BJ (cell line): Measurements from ENCODE around the gene LRFN2. TPM values are rescaled to one million over a fixed set of nuclear protein-coding genes. Genes with fewer than 3 reads are reported as not detected.

ENCODE experiments used
- CTCF ChIA-PET: fragments of 350-600 bp; formaldehyde crosslinking; extraction: SDS; loops from one replicate; lab custom pipeline; 2021; ENCODE audit warnings: antibody characterized with exemption, inconsistent platforms; lab: Yijun Ruan, JAX
- POLR2A ChIA-PET: fragments of 300-600 bp; sonication (Branson Sonifier 250); formaldehyde crosslinking; extraction: SDS; loops from one replicate; lab custom pipeline; 2021; ENCODE audit warnings: antibody characterized with exemption; lab: Charles Lee
- DNase-seq: peaks from one replicate; pipeline ENCODE4 v3.0.0-alpha.2; 2011; ENCODE audit warnings: low read depth
- H3K27me3 ChIP-seq: 2 replicates; pipeline ENCODE4 v1.6.0; 2011; ENCODE audit warnings: low read length; ENCODE audit not compliant: control insufficient read depth, insufficient read depth
- H3K36me3 ChIP-seq: 2 replicates; pipeline ENCODE4 v1.5.1; 2011; ENCODE audit warnings: low read length; ENCODE audit not compliant: control insufficient read depth, insufficient read depth
- H3K4me3 ChIP-seq: 2 replicates; pipeline ENCODE4 v1.5.1; 2011; ENCODE audit warnings: low read depth, mild to moderate bottlenecking, control low read depth, low read length
- CTCF ChIP-seq: IDR thresholded peaks from 2 replicates; pipeline ENCODE4 v1.5.1; 2011; ENCODE audit warnings: low read depth, mild to moderate bottlenecking, control low read depth, inconsistent platforms, low read length, moderate library complexity; ENCODE audit not compliant: insufficient read depth
- polyA minus RNA-seq: library from RNA; depleted of rRNA, polyadenylated mRNA; stranded (reverse); fragments of >200 nt; gene quantifications from 2 replicates; pipeline ENCODE4 v1.2.3, GENCODE V29; 2011; rRNA and poly(A)+ RNA removed
- polyA plus RNA-seq: library from polyadenylated mRNA; depleted of rRNA; stranded (reverse); fragments of >200 nt; gene quantifications from 2 replicates; pipeline ENCODE4 v1.2.3, GENCODE V29; 2011; rRNA removed

Gene LRFN2
- polyA plus RNA-seq (not detected in 2 replicates), polyA minus RNA-seq (not detected in 2 replicates)

DNA sequence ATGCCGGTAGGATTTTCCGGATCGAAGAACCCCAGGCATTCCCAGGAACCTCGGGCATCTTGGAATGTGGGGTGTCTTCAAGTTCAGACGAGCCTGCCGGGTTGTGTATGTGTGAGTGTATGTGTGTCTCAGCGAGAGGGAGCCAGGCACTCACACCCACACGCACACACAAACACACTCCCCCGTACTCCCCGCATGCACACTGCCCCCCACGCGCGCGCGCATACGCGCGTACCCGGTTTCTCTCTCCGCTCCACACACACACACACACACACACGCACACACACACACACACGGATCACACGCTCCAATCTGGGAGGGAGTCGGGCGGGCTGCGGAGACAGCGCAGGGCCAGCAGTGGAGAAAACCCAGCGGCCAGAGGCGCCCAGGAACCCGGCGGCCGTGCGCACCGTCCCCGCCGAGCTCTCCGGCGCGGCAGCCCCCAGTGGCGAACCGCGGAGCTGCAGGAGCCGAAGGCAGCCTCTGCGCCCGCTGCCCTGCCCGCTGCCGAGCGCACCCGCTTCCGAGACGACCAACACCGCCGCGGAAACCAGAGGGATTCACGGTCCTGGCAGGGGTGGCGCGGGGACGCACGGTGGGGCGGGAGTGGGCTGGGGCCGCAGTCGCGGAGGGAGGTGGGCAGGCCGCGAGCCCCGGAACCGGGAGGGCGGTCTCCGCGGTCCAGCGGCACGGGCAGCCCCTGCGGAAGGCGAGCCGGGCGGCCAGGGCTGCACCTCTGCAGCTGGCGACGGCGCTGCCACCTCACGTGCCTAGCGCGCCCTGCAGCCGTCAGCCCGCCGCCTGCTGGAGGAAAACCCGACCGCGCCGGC, at the start of gene LRFN2:
LRFN2 (minus strand) TSS at position 125 of the 830 bp plus-strand sequence.
- no peak for DNase-seq
- peak within 1 kb of the TSS; percentile 32 for H3K4me3 ChIP-seq
- CTCF ChIA-PET, result interaction anchor here (0.6 to 1.9 kb wide), 14 partner anchors 9 to 614 kb away, joined by 3 to 11 read pairs (median 4); no protein-coding TSS in a partner anchor
- TF ChIP-seq CTCF, result peak; percentile 45
- no peaks in the 10 kb centered on the region for H3K36me3 ChIP-seq
- H3K27me3 ChIP-seq, result peaks cover 25% of the 10 kb centered on the region
- POLR2A ChIA-PET, result no interaction called here

GRCh38 chr6:40634429-40634828, 47.3 kb upstream of the LRFN2 start:
- ChIA-PET POLR2A (no interaction called here), CTCF (no interaction called here)
- TF ChIP-seq CTCF, result no peak
- H3K4me3 ChIP-seq, result no peak overlapping the region
- H3K36me3 ChIP-seq, result no peaks in the 10 kb centered on the region
- no peak for DNase-seq
- H3K27me3 ChIP-seq, result no peaks in the 10 kb centered on the region

GRCh38 chr6:40631744-40632143, 44.6 kb upstream of the LRFN2 start:
- no peak overlapping the region for H3K4me3 ChIP-seq
- CTCF ChIA-PET, result no interaction called here
- DNase-seq, result no peak
- POLR2A ChIA-PET, result no interaction called here
- no peaks in the 10 kb centered on the region for H3K27me3 ChIP-seq
- H3K36me3 ChIP-seq, result no peaks in the 10 kb centered on the region
- TF ChIP-seq CTCF, result no peak

DNA sequence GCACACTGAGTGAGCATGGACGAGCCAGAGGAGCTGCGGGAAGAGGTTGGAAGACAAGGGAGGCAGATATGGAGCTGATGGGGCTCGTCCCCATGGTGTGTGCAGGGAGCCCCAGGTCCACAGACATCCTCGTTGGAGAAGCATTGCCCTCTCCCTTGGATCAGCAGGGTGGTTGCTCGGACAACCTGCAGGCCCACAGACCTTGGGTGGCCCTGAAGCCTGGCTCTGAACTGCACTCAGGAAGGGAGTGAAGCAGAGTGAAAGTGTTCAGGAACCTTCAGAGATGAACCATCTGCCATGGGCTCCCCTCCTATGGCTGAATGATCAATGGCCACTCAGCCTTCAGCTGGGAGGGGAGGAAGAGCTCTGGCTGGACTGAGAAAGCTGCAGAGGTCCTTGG, 43.3 kb upstream of the LRFN2 start:
- DNase-seq, result no peak
- TF ChIP-seq CTCF, result no peak
- no peaks in the 10 kb centered on the region for H3K27me3 ChIP-seq
- H3K36me3 ChIP-seq, result no peaks in the 10 kb centered on the region
- H3K4me3 ChIP-seq, result no peak overlapping the region
- ChIA-PET CTCF (interaction anchor here (0.6 to 1.0 kb wide), 2 partner anchors 9 to 63 kb away, joined by 3 to 4 read pairs; no protein-coding TSS in a partner anchor), POLR2A (no interaction called here)

DNA sequence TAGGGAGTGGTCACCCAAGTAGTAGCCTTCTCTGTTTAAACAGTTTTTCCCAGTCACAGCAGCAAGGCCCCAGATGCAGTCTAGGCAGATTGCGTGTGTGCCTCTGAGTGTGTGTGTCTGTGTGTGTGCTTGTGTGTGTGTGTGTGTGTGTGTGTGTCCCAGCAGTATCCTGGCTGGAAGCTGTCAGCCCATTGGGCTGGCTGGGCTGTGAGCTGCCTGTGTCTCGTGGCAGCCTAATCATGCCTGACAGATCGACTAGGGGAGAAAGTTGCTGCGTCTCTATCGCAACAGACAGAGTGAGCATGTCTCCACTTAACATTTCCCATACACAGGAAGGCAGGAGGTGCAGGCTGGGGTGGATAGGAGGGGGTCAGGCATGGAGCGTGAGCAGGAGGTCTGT, 42.9 kb upstream of the LRFN2 start:
- POLR2A ChIA-PET, result no interaction called here
- TF ChIP-seq CTCF, result no peak
- Histone ChIP-seq H3K36me3 (no peaks in the 10 kb centered on the region), H3K27me3 (no peaks in the 10 kb centered on the region), H3K4me3 (no peak overlapping the region)
- CTCF ChIA-PET, result interaction anchor here (0.6 to 1.0 kb wide), 2 partner anchors 8 to 64 kb away, joined by 3 to 4 read pairs; no protein-coding TSS in a partner anchor
- no peak for DNase-seq
